Measurements from ENCODE around the gene CHP1.

DNA sequence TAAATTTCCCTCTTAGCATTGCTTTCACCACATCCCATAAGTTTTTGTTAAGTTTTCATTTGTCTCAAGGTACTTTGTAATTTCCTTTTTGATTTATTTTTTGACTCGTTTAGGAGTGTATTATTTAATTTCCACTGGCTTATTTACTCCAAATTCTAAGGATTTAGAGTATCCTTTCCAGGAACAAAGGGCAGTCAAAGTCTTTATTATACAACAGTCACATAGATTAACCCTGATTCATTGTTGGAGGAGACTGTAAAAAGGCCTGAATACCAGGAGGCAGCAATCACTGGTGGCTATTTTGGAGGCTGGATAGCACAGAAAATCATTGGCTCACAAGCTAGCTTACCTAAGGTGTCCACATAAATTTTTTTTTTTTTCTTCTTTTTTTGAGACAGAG is 61.5 kb downstream of the CHP1 start:
- TF ChIP-seq POLR2A (IDR thresholded peaks at IDR 0.05; ENCODE audit: borderline replicate concordance, extremely low read depth, insufficient read depth, insufficient read length) (no peak), EZH2 (IDR thresholded peaks at IDR 0.05) (no peak), CTCF (IDR thresholded peaks at IDR 0.05 in 2 of 3, conservative IDR thresholded peaks at IDR 0.05 in 1 of 3; ENCODE audit: borderline replicate concordance in 1 of 3, insufficient read depth in 1 of 3, low read depth in 2 of 3, low read length in 2 of 3) (no peak), TCF7L2 (IDR thresholded peaks at IDR 0.05; ENCODE audit: borderline replicate concordance, extremely low read depth, insufficient read depth, insufficient read length) (no peak), JUND (IDR thresholded peaks at IDR 0.05) (no peak), POLR2AphosphoS5 (IDR thresholded peaks at IDR 0.05; ENCODE audit: low read depth, low read length) (no peak), ZNF274 (IDR thresholded peaks at IDR 0.05; ENCODE audit: low read depth, low read length) (no peak), EZH2phosphoT487 (IDR thresholded peaks at IDR 0.05; ENCODE audit: borderline replicate concordance) (no peak)
- TF ChIP-seq, protein P1, sequence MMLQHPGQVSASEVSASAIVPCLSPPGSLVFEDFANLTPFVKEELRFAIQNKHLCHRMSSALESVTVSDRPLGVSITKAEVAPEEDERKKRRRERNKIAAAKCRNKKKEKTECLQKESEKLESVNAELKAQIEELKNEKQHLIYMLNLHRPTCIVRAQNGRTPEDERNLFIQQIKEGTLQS (IDR thresholded peaks at IDR 0.05): no peak

All from HCT116 (cell line).